Nephron (organoid): Measurements from ENCODE around the gene WDFY4.
A peak's percentile ranks its signal among the peaks of the same experiment; 100 is the strongest.

Experiments
- H3K27ac Mint-ChIP-seq, 3 experiments: 2 replicates each; pipeline ENCODE4 v1.8.0; 2020; ENCODE audit warnings: mixed read lengths in 3 of 3, mild to moderate bottlenecking in 2 of 3, moderate library complexity in 1 of 3
- H3K27me3 Mint-ChIP-seq: 2 replicates; pipeline ENCODE4 v1.8.0; 2021; ENCODE audit warnings: low read depth, mild to moderate bottlenecking, moderate library complexity, mixed read lengths
- H3K36me3 Mint-ChIP-seq: 2 replicates; pipeline ENCODE4 v1.8.0; 2020; ENCODE audit warnings: low read depth, mixed read lengths
- H3K4me1 Mint-ChIP-seq: 2 replicates; pipeline ENCODE4 v1.8.0; 2020; ENCODE audit warnings: mixed read lengths
- H3K4me3 Mint-ChIP-seq, 3 experiments: 2 replicates each; pipeline ENCODE4 v1.8.0; 2020; ENCODE audit warnings: mild to moderate bottlenecking in 3 of 3, mixed read lengths in 3 of 3, moderate library complexity in 2 of 3
- H3K9me3 Mint-ChIP-seq: 2 replicates; pipeline ENCODE4 v1.8.0; 2020; ENCODE audit warnings: mixed read lengths
- CTCF ChIP-seq, 3 experiments: fragments of 200-600 bp; sonication (generic); IDR thresholded peaks; one replicate each; pipeline ENCODE4 v1.5.0; 2021; ENCODE audit warnings: antibody characterized with exemption in 3 of 3; ENCODE audit not compliant: unreplicated experiment in 3 of 3

WDFY4 gene

GRCh38 chr10:48735836-48736390 is 51.2 kb downstream of the WDFY4 start:
- H3K4me1 Mint-ChIP-seq = peaks cover 13% of the 10 kb centered on the region
- TF ChIP-seq CTCF (IDR thresholded peaks at IDR 0.05; ENCODE audit: unreplicated experiment in 3 of 3) = no peak
- peaks cover 23% of the 10 kb centered on the region for H3K27me3 Mint-ChIP-seq
- no peak overlapping the region for H3K4me3 Mint-ChIP-seq
- H3K9me3 Mint-ChIP-seq = no peaks in the 10 kb centered on the region
- H3K36me3 Mint-ChIP-seq = no peaks in the 10 kb centered on the region
- H3K27ac Mint-ChIP-seq = no peak overlapping the region

- H3K4me1 Mint-ChIP-seq = peaks cover 20% of the 10 kb centered on the region
- H3K36me3 Mint-ChIP-seq = no peaks in the 10 kb centered on the region
- H3K27ac Mint-ChIP-seq = no peak overlapping the region
- no peak overlapping the region for H3K4me3 Mint-ChIP-seq
- H3K9me3 Mint-ChIP-seq = no peaks in the 10 kb centered on the region
- peaks cover 23% of the 10 kb centered on the region for H3K27me3 Mint-ChIP-seq
- no peak for TF ChIP-seq CTCF (IDR thresholded peaks at IDR 0.05; ENCODE audit: unreplicated experiment in 3 of 3)
Measured at GRCh38 chr10:48736596-48736995, 51.9 kb downstream of the WDFY4 start.

- H3K27ac Mint-ChIP-seq = no peak overlapping the region
- no peaks in the 10 kb centered on the region for H3K36me3 Mint-ChIP-seq
- TF ChIP-seq CTCF (IDR thresholded peaks at IDR 0.05; ENCODE audit: unreplicated experiment in 3 of 3) = no peak
- no peaks in the 10 kb centered on the region for H3K9me3 Mint-ChIP-seq
- H3K4me3 Mint-ChIP-seq = no peak overlapping the region
- peaks cover 17% of the 10 kb centered on the region for H3K27me3 Mint-ChIP-seq
- H3K4me1 Mint-ChIP-seq = peaks cover 21% of the 10 kb centered on the region
Measured at GRCh38 chr10:48737886-48738285, 53.2 kb downstream of the WDFY4 start.

- Mint-ChIP-seq H3K4me3 (no peak overlapping the region), H3K4me1 (peaks cover 21% of the 10 kb centered on the region), H3K27me3 (peaks cover 14% of the 10 kb centered on the region), H3K27ac (no peak overlapping the region), H3K36me3 (no peaks in the 10 kb centered on the region), H3K9me3 (no peaks in the 10 kb centered on the region)
- TF ChIP-seq CTCF (IDR thresholded peaks at IDR 0.05; ENCODE audit: unreplicated experiment in 3 of 3) = no peak
Measured at GRCh38 chr10:48739170-48739569, 54.5 kb downstream of the WDFY4 start.

- Mint-ChIP-seq H3K27me3 (peaks cover 14% of the 10 kb centered on the region), H3K9me3 (no peaks in the 10 kb centered on the region), H3K36me3 (no peaks in the 10 kb centered on the region), H3K27ac (no peak overlapping the region), H3K4me1 (peaks cover 21% of the 10 kb centered on the region), H3K4me3 (no peak overlapping the region)
- no peak for TF ChIP-seq CTCF (IDR thresholded peaks at IDR 0.05; ENCODE audit: unreplicated experiment in 3 of 3)
Measured at GRCh38 chr10:48740015-48740707, 55.5 kb downstream of the WDFY4 start.

GRCh38 chr10:48740988-48741387 is 56.3 kb downstream of the WDFY4 start:
- H3K36me3 Mint-ChIP-seq = no peaks in the 10 kb centered on the region
- H3K27ac Mint-ChIP-seq = peak overlapping the region in 1 of 3 experiments; percentile 58
- no peak overlapping the region for H3K4me3 Mint-ChIP-seq
- peaks cover 21% of the 10 kb centered on the region for H3K4me1 Mint-ChIP-seq
- TF ChIP-seq CTCF (IDR thresholded peaks at IDR 0.05; ENCODE audit: unreplicated experiment in 3 of 3) = no peak
- H3K27me3 Mint-ChIP-seq = peaks cover 10% of the 10 kb centered on the region
- no peaks in the 10 kb centered on the region for H3K9me3 Mint-ChIP-seq
